Measurements from ENCODE around the gene FAM81A.
"Not testable (repeated sequence)": the region's sequence is repeated elsewhere in the genome, so short reads cannot be mapped to it uniquely, and the experiment has no call there.

Gene FAM81A

DNA sequence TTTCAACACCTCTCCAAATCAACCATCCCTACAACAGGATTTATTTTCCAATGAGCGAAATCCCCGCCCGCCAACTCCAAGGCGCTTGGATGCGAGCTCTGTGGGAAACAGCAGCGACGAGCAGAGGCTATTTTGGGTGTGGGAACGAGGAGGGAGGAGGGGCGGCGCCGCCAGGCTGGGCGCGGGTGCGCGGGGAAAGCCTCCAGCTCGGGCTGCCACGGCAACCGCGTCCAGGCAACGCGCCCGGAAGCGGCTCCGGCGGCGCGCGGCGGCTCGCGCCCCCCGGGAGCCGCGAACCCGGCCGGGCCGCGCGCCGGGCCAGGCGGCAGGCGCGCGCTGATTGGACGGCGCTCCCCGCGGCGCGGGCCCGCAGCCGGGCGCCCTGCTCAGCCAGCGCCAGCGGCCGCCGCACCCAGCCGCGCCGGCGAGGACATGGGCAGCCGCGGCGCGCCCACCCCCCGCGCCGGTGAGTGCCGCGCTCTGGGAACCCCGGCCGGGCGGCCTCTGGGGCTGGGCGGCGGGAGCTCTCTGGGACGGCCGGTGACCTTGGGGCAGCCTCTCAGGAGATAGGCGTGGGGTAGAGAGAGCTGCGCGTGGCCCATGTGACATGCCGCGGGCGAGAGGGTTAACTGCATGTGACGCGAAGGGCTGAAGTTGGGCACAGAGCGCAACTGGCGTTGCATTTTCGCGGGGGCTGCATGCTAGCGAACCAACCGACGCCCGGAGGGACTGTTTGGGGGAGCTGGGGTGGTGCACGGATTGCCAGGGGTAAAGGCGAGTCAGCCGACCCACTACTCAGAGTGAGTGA lies at the start of gene FAM81A:
Gene FAM81A, plus strand, starts transcription at position 370 of the 808 bp plus-strand sequence. CDS start 20,441 bp downstream, outside the sequence.
- peak in 2 of 4 experiments; percentile 17 to 32 for DNase-seq (ENCODE audit: low read depth in 4 of 4, low spot score in 1 of 4)

- no peak for DNase-seq (ENCODE audit: low read depth in 4 of 4, low spot score in 1 of 4)
Measured at GRCh38 chr15:59388670-59389069, 49.3 kb upstream of the FAM81A start.

- no peak for DNase-seq (ENCODE audit: low read depth in 4 of 4, low spot score in 1 of 4)
Measured at GRCh38 chr15:59392299-59392698, 45.7 kb upstream of the FAM81A start.

DNA sequence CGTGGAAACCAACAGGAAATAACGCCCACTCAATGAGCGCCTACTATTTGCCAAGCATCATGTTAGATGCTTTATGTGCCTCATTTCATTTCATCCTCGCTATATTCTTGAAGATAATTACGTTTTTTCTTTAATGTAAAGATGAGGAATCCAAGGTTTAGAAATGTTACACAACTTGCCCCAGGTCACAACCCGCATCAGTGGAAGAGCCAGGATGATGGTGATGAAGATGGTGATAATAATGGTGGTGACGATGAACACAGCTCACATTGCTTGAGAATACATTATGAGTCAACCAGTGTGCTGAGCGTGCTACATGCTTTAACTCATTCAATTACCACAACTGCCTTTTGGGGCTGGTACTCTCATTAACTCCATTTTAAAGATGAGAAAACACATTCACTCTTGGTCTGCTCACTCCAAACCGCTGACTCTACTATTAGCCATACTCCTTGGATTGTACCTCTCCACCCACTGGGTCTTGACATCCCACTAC lies 43.8 kb upstream of the FAM81A start:
- DNase-seq (ENCODE audit: low read depth in 4 of 4, low spot score in 1 of 4) = no peak

DNA sequence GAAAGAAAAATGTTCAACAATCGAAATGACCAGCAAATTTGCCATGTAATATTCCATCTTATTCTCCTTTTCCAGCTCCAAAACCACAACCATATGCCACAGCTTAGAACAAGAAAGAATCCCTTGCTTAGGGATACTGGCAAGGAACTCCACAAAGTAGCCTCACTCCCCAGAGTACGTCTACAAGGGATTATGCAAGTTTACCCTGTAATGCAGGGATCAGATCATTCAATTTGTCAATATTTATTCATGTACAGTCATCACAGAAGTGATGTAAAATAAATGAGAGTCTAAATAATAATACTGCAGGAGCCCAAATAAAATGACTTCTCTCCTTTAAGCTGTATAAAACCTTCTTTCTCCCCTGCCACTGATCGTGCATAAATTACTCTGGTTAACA lies 41.8 kb upstream of the FAM81A start:
- no peak for DNase-seq (ENCODE audit: low read depth in 4 of 4, low spot score in 1 of 4)

- DNase-seq (ENCODE audit: low read depth in 4 of 4, low spot score in 1 of 4) = no peak
Measured at GRCh38 chr15:59396679-59397078, 41.3 kb upstream of the FAM81A start.

- no peak for DNase-seq (ENCODE audit: low read depth in 4 of 4, low spot score in 1 of 4)
Measured at GRCh38 chr15:59398220-59398619, 39.8 kb upstream of the FAM81A start.

DNA sequence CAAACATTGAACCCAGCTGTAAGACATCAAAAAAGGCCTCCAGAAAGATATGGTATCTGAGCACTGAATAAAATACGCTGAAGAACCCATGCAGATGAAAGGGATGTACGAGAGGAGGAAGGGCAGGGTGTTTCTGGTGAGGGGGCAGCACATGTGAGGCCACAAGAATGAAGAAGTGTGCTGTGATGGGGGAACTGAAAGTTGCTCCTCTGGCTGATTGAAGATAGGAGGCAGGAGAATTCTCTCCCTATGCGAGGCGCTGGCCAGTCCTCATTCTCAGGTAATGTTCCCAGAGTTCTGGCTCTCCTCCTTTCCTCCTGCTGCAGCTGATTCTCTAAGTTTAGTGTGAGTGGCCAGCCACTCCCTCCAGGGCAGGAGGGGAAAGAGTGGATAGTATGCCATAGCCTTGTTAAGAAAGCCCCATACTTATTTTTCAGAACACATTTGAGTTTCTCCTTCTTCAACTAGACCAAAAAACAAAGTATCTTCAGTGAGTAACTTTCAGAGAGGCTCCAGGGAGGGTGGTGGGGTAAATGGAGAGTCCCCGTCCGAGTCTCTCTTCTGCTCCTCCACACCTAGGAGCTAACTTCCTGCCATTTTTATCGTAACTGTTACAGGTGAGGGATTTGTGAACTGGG lies 38.4 kb upstream of the FAM81A start:
- DNase-seq (ENCODE audit: low read depth in 4 of 4, low spot score in 1 of 4) = no peak

GRCh38 chr15:59400103-59400813 lies 37.7 kb upstream of the FAM81A start:
- no peak for DNase-seq (ENCODE audit: low read depth in 4 of 4, low spot score in 1 of 4)

GRCh38 chr15:59401051-59401823 lies 36.7 kb upstream of the FAM81A start:
- DNase-seq (ENCODE audit: low read depth in 4 of 4, low spot score in 1 of 4) = not testable (repeated sequence)

- no peak for DNase-seq (ENCODE audit: low read depth in 4 of 4, low spot score in 1 of 4)
Measured at GRCh38 chr15:59401824-59402569, 36.0 kb upstream of the FAM81A start.

GRCh38 chr15:59405079-59405478 lies 32.9 kb upstream of the FAM81A start:
- no peak for DNase-seq (ENCODE audit: low read depth in 4 of 4, low spot score in 1 of 4)

DNA sequence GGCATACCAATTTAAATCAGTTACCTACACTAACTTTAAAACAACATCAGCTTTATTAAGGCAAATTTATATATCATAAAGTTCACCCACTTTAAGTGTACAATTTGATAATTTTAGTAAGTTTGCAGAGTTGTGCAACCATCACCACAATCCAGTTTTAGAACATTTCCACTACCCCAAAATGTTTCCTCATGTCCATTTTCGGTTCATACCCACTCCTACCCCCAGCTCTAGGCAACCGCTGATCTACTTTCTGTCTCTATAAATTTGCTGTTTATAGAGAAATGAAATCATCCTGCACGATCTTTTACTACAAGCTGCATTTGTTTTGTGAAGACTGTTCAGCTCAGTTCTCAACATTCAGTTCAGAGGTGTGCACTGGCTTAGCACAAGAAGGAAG lies 31.5 kb upstream of the FAM81A start:
- no peak for DNase-seq (ENCODE audit: low read depth in 4 of 4, low spot score in 1 of 4)

DNA sequence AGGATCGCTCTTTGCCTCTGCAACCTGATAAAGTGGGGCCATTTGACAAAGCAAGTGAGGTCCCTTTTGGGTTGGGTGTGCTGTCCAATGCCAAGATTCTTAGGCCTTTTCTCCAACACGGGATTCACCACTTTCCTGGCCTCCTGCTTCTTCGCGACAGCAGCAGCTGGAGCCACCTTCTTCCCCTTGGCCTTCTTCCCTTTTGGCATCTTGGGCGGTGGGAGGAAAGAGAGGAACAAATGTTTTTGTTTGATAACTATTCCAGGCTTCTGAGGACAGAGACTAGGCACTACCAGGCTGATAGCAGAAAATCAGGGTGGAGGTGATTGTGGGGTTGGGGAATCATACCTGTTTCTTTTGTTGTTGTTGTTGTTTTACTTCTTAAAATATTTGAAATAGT lies 30.0 kb upstream of the FAM81A start:
- DNase-seq (ENCODE audit: low read depth in 4 of 4, low spot score in 1 of 4) = no peak

DNA sequence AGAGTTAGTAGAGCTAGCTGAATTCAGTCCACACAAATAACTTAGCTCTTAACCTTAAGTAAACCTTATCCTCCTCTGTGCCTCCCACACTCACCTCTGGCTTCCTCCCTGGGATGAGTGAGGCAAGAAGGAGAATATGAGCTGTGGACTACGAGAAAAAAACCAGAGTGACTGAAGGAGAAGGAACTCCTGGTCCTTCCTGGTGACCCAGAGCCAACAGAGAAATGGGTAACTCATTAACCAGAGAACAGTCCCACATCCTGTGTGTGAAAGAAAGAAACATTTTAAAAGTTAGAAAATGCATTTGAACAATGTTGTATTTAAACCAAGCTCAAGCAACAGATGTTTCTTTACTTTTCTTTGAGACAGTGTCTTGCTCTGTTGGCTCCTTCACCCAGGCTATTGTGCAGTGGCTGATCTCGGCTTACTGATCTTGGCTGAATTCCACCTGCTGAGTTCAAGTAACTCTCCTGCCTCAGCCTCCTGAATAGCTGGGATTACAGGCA lies 27.5 kb upstream of the FAM81A start:
- no peak for DNase-seq (ENCODE audit: low read depth in 4 of 4, low spot score in 1 of 4)

DNA sequence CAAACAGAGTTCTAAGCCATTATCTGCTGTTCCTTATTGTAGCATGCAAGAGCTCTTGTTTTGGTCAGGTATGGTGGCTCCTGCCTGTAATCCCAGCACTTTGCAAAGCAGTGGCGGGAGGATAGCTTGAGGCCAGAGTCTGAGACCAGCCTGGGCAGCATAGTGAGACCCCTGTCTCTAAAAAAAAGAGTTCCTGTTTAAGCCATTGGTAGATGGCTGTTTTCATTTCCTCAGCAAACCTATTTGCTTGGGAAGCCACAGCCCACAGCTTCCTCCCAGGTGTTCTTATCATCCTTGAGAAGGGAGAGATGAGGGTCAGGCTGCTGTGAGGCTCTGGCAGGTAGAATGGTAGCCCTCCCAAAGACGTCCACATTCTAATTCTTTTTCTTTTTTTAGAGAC lies 24.4 kb upstream of the FAM81A start:
- no peak for DNase-seq (ENCODE audit: low read depth in 4 of 4, low spot score in 1 of 4)

GRCh38 chr15:59416816-59417215 lies 21.2 kb upstream of the FAM81A start:
- no peak for DNase-seq (ENCODE audit: low read depth in 4 of 4, low spot score in 1 of 4)

DNA sequence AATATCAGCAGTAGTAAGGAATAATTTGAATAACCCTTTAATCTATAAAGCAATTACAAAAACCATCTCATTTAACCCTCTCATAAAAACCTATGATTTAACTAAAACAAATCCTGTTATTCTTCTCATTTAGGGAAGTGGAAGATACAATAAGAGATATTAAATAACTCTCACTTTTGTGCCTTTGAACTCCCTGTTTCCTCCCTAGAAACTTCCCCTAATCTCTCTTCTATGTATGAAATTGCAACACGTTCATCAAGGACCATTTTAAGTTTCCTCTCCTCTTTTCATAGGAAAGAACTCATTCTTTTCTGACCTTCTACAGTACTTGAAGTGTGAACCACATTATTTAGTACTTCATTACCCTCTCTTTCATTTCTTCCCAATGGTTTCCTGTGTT lies 18.8 kb upstream of the FAM81A start:
- DNase-seq (ENCODE audit: low read depth in 4 of 4, low spot score in 1 of 4) = no peak

DNA sequence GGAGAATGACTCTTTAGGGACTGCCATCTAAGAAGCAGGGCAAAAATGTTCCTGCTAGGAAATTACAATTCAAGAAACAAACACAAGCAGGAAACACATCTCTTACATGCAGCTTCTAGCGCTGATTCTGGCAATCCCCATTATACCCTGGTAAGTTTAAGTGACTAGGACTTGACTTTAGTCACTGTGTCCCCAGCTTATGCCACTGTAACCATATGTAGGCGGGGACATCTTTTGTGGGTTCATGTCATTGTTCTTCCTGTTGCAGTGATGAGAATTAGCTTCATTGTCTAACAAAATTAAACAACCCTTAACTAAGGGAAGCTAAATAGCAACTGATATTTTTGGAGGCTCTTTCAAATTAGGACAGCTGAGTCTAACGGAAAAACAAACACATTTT lies 17.9 kb upstream of the FAM81A start:
- no peak for DNase-seq (ENCODE audit: low read depth in 4 of 4, low spot score in 1 of 4)

DNA sequence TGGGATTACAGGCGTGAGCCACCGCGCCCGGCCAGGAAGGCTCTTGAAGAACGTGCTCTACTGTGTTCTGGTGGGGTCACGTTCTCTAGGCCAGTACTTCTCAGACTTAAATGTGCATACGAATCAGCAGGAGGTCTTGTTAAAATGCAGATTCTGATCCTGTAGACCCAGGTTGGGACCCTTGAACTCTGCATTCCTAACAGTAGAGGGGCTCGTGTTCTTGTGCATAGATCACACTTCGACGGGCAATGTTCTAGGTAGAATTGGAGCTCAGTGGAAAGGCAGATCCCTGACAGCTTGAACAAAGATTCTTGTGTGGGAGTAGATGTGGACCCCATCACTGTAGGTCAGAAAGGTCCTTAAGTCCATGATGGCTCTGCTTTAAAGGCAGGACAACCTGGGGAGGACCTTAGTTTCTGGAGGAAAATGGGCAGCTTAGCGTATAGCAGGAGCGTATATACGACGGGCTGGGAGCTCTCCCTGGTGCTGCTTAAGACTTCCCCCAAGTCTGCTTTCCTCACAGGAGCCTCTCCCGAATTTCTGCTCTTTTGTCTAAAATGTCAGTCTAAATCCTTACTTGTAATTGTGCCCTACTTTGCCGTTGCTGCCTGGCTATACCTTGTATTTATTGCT lies 16.9 kb upstream of the FAM81A start:
- DNase-seq (ENCODE audit: low read depth in 4 of 4, low spot score in 1 of 4) = no peak
